NCI-H345 treated with DMSO at 0.1 percent for 48 hours (cell line): ENCODE results near the gene THNSL1.
"Not testable (repeated sequence)": the region's sequence is repeated elsewhere in the genome, so short reads cannot be mapped to it uniquely, and the experiment has no call there.

Experiments used
- DNase-seq: peaks from one replicate; lab custom pipeline; 2025; ENCODE audit not compliant: unreplicated experiment; lab: John Stamatoyannopoulos, UW

THNSL1 gene

DNA sequence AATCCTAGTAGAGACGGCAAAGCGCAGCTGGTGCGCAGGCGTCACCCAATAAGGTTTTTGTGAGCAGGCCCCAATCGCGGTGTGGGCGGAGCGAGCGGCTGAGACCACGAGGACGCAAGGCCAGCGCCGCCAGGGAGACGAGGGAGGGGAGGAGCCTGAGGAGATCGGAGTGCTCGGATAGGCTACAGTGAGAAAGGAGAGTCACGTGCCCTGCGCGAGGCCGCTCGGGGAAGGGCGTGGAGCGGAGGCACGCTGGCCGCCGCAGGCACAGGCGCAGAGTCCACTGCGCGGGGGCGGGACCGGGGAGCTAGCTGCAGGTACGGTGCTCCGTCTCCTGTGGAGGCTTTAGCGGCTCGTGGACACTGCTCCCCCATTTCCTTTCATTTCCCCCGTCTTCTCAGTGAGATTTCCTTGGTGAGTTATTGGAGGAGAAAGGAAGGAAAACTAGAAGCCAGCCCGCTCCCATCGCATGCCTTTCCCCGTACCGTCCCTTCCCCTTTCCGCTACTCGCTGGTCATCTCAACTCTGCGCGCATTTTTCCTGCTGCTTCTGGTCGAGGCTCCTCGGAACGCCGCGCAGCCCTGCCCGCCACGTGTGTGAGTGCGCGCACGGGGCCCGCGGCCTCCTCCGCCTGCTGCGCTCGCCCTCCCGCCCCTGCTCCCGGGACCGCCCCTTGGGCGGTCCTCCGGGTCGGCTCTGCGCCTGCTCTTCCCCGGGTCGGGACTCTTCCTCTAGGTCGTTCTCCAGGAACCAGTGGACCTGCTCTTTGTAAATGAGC is at the start of gene THNSL1:
TSS of gene THNSL1 (plus strand) at position 237 of the 778 bp plus-strand sequence. CDS start 6,612 bp downstream, outside the sequence.
- DNase-seq, result peak; percentile 88

GRCh38 chr10:24966962-24967481 is 49.4 kb upstream of the THNSL1 start:
- no peak for DNase-seq

DNA sequence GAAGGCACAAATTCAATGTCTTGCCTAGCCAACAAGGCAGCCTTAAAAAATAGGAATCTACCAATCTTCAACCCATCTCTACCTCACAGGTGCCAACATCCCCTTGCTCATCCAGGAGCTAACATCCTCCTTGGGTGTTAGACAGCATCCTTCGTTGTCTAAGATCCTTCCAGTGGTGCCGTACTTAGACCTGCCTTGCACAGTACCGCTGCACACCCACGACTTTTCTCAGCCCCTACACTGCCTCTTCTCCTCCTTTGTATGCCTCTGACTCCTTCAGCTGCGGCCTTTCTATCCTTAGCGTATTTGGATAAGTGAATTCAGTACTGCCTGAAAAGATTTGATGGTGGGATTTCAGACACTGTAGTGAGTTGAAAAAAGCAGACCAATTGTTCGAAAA is 48.1 kb upstream of the THNSL1 start:
- DNase-seq, result no peak

DNA sequence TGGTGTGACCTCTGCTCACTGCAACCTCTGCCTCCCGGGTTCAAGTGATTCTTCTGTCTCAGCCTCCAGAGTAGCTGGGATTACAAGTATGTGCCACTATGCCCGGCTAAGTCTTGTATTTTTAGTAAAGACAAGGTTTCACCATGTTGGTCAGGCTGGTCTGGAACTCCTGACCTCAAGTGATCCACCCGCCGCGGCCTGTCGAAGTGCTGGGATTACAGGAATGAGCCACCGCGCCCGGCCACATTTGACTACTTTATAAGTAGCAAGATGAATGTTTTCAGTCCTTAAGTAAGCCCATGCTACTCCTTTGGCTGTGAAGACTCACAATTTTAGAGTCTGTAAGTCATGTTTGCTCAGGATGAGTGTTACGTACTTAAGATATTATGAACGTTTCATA is 47.5 kb upstream of the THNSL1 start:
- DNase-seq, result not testable (repeated sequence)

DNA sequence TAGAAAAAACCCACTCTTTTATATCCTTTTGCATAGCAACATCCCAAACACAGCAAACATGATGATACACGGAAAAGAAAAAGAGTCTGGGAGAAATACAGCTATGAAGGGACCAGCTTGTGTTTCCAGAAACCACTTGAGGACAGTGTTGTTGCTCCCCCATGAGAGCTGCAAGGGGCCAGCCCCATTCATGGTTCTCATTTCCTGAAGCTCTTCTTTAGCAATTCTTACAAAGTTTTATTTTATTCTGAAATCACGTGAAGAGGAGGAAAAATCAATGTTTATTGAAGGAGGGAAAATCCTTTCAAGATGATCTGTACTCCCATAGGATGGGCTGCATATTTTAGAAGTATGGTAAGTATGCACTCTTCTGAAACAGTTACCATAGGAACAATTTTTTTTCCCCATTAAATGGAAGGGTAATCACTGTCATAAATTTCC is 46.6 kb upstream of the THNSL1 start:
- DNase-seq, result no peak

- no peak for DNase-seq
Observed at GRCh38 chr10:24971374-24971773, 45.0 kb upstream of the THNSL1 start.

DNA sequence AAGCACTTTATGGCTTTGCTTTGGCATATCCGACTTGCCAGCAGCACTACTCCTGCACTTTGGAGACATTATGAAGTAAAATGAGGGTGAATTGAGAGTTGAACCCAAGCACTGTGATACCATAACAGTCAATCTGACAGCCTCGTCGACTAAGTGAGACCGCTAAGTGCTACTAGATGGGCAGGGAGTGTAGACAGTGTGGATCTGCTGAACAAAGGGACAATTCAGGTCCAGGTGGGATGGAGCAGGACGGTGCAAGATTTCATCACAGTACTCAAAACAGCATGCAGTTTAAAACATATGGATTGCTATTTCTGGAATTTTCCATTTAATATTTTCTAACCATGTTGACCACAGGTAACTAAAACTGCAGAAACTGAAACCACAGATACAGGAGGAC is 43.2 kb upstream of the THNSL1 start:
- no peak for DNase-seq

- no peak for DNase-seq
Observed at GRCh38 chr10:24974976-24975375, 41.4 kb upstream of the THNSL1 start.

- no peak for DNase-seq
Observed at GRCh38 chr10:24979685-24980084, 36.7 kb upstream of the THNSL1 start.

GRCh38 chr10:24981161-24981710 is 35.2 kb upstream of the THNSL1 start:
- no peak for DNase-seq

DNA sequence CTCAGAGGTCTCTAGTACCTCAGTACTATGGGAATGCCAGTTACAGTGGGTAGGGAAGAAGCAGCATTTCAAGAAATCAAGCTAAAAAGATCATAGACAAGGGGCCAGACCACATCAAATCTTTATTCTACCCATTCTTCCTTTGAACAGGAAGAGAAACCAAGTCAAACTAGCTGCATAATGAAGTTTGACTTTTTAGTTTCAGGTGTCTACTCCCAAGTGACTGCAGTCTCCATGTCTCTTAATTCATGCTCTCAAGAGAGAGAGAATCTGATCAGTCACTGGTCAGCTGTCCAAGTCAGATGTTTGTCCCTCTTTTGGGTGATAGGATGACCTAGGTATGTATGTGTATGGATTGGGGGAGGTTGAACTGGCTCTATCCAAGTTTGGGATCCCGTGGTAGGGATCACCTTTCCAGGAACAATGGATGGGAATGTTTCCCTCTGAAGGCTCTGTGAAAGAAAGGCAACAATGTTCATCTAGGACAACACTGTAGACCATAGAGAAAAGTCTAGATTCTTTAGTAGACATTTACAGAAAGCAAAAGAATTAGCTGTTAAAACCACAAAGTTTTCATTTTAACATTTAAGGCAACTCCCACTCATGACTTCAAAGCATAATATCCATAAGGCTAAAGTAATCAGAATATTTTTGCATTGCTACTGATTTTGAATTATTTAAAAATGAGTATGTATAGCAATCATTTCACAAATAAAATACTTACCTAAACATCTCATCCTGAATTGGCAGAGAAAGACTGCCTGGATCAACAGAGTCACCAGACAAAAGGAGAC is 33.9 kb upstream of the THNSL1 start:
- DNase-seq, result no peak

- no peak for DNase-seq
Observed at GRCh38 chr10:24983130-24983529, 33.3 kb upstream of the THNSL1 start.

- no peak for DNase-seq
Observed at GRCh38 chr10:24983946-24984345, 32.5 kb upstream of the THNSL1 start.

GRCh38 chr10:24984906-24985305 is 31.5 kb upstream of the THNSL1 start:
- no peak for DNase-seq

DNA sequence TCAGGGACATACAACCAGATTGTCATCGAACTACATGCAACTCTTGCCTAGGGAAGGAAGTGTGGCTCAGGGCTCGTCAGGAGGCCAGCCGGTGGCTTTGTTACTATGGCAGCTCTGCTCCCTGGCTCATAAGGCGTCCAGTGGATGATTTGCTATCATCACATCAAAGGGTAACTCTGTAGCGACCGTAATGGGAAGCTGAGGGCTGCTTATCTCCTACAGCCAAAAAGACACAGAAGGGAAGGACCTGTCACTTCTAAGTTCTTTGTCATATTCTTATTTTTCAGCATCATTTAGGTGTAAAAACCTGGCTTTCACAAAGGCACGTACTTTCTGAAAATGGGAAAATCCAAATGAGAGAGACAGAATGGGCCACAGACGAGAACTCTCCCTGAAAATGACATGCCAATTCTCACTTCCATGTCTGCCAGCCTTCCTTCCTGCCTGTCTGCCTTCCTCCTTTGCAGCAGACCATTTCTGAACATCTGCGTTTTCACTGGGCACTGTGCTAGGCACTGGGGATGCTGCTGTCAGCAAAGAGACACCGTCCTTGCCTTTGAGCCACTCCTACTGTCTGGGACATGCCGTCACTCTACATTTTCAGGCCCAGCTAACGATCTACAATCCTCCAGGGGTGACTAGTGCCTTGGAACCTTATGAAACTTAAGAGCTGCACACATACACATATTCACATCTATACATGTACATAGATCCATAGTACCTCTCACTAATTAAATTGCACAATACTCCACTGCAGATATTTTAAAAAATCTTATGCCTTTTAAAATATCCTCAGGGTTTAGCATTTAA is 27.4 kb upstream of the THNSL1 start:
- DNase-seq, result no peak

GRCh38 chr10:24989867-24990266 is 26.5 kb upstream of the THNSL1 start:
- no peak for DNase-seq

DNA sequence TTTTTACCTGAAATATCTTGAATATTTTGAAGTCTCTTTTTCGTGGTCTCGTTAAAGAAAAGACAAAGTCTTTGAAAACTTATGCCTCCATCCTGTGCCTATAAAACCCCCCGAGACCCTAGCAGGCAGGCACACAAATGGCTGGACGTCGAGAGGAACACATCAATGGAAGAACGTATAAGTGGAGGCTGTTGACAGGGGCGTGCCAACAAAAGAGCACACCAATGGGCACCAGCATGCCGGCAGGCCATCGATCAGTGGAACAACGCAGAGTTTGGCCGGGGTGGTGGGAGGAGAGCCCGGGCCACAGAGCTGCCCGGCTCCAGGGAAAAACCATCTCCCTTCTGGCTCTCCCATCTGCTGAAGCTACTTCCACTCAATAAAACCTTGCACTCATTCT is 25.1 kb upstream of the THNSL1 start:
- no peak for DNase-seq

DNA sequence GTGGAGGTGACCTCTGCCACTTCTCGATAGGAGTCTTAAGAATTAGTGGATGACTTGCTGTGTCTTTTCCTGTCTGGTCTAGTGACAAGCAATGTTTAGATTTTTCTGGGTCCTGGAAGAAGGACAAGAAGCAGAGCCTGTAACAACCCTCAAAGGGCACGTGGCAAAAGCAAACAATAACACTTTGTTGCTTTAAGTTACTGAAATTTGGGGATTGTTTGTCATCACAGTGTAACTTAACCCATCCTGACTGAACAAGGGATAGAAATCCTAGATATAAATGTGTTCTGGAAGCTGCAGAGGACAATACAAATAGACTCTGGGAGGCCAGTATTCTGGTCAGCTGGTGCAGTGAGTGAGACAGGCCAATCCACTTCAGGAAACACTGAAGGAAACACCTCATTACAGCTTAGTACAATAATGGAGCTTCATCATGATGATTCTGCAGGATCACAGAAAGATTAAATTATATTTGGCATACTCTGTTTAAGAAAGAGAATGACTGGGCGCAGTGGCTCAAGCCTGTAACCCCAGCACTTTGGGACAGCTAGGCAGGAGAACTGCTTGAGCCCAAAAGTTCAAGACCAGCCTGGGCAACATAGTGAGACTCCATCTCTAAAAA is 23.8 kb upstream of the THNSL1 start:
- DNase-seq, result no peak

GRCh38 chr10:24993237-24993958 is 23.0 kb upstream of the THNSL1 start:
- DNase-seq, result no peak

- DNase-seq, result no peak
Observed at GRCh38 chr10:24995072-24995471, 21.3 kb upstream of the THNSL1 start.
